ENCODE data around the gene LHX1.

LHX1 gene

GRCh38 chr17:36910513-36910912 is 26.8 kb upstream of the LHX1 start:
- ATAC-seq = no peak
- no peak for TF ChIP-seq GLIS3 (CRISPR knock-in tag; IDR thresholded peaks at IDR 0.05)
- no peak for TF ChIP-seq CSRNP3 (CRISPR knock-in tag; IDR thresholded peaks at IDR 0.05)
- TF ChIP-seq, protein P1, sequence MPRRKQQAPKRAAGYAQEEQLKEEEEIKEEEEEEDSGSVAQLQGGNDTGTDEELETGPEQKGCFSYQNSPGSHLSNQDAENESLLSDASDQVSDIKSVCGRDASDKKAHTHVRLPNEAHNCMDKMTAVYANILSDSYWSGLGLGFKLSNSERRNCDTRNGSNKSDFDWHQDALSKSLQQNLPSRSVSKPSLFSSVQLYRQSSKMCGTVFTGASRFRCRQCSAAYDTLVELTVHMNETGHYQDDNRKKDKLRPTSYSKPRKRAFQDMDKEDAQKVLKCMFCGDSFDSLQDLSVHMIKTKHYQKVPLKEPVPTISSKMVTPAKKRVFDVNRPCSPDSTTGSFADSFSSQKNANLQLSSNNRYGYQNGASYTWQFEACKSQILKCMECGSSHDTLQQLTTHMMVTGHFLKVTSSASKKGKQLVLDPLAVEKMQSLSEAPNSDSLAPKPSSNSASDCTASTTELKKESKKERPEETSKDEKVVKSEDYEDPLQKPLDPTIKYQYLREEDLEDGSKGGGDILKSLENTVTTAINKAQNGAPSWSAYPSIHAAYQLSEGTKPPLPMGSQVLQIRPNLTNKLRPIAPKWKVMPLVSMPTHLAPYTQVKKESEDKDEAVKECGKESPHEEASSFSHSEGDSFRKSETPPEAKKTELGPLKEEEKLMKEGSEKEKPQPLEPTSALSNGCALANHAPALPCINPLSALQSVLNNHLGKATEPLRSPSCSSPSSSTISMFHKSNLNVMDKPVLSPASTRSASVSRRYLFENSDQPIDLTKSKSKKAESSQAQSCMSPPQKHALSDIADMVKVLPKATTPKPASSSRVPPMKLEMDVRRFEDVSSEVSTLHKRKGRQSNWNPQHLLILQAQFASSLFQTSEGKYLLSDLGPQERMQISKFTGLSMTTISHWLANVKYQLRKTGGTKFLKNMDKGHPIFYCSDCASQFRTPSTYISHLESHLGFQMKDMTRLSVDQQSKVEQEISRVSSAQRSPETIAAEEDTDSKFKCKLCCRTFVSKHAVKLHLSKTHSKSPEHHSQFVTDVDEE (CRISPR knock-in tag; IDR thresholded peaks at IDR 0.05) = no peak
- TF ChIP-seq ISL1 (CRISPR knock-in tag; IDR thresholded peaks at IDR 0.05) = no peak
- TF ChIP-seq, protein P2, sequence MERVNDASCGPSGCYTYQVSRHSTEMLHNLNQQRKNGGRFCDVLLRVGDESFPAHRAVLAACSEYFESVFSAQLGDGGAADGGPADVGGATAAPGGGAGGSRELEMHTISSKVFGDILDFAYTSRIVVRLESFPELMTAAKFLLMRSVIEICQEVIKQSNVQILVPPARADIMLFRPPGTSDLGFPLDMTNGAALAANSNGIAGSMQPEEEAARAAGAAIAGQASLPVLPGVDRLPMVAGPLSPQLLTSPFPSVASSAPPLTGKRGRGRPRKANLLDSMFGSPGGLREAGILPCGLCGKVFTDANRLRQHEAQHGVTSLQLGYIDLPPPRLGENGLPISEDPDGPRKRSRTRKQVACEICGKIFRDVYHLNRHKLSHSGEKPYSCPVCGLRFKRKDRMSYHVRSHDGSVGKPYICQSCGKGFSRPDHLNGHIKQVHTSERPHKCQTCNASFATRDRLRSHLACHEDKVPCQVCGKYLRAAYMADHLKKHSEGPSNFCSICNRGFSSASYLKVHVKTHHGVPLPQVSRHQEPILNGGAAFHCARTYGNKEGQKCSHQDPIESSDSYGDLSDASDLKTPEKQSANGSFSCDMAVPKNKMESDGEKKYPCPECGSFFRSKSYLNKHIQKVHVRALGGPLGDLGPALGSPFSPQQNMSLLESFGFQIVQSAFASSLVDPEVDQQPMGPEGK (CRISPR knock-in tag; IDR thresholded peaks at IDR 0.05; ENCODE audit: borderline replicate concordance) = no peak
- TF ChIP-seq ZNF70 (CRISPR knock-in tag; IDR thresholded peaks at IDR 0.05) = no peak
- TF ChIP-seq ZNF565 (CRISPR knock-in tag; conservative IDR thresholded peaks at IDR 0.05; ENCODE audit: low read depth) = no peak
- TF ChIP-seq TCF4 (CRISPR knock-in tag; IDR thresholded peaks at IDR 0.05; ENCODE audit: borderline replicate concordance) = no peak
- no peak for TF ChIP-seq BACH2 (CRISPR knock-in tag; IDR thresholded peaks at IDR 0.05; ENCODE audit: borderline replicate concordance)

DNA sequence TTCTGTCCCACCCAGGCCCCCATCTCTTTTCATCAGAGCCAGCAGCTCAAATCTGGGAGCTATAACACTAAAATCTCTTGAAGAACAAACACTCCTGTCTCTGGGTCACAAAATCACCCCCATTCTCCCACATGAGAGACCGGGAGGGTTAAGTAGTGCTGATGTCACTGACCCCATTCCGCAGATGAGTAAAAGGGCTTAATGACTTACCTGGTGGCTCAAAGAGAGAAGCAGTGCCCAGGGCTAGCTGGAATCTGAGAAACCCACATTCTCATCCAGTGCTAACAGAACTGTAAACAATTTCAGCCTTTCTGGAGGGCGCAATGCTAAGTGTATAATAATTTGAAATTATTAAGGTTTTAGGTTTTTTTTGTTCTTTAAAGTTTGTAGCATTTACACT is 26.3 kb upstream of the LHX1 start:
- ATAC-seq = no peak

DNA sequence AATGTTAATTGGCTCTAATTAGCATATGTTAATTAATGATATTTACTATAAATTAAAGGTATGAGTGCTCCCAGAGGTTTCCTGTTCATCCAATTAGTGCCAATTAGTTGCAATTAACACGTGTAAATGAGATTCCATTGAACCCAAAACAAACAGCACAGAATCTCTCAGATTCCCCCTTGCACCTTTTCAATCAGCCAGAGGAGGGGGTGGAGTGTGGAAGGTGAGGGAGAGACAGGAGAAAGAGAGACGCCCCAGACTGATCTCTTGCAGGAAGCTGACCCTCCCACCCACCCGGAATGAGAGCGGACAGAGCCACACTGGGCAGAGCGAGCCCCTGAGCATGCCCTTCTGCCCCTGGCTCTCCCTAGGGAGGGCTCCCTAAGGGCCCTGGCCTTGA is 24.1 kb upstream of the LHX1 start:
- TF ChIP-seq, protein P1 (CRISPR knock-in tag; IDR thresholded peaks at IDR 0.05) = no peak
- TF ChIP-seq ISL1 (CRISPR knock-in tag; IDR thresholded peaks at IDR 0.05) (no peak), BACH2 (CRISPR knock-in tag; IDR thresholded peaks at IDR 0.05; ENCODE audit: borderline replicate concordance) (no peak), GLIS3 (CRISPR knock-in tag; IDR thresholded peaks at IDR 0.05) (no peak), CREB5 (CRISPR knock-in tag; IDR thresholded peaks at IDR 0.05; ENCODE audit: low read depth) (no peak), TCF4 (CRISPR knock-in tag; IDR thresholded peaks at IDR 0.05; ENCODE audit: borderline replicate concordance) (no peak), ZFP30 (CRISPR knock-in tag; IDR thresholded peaks at IDR 0.05) (no peak), PPARA (CRISPR knock-in tag; IDR thresholded peaks at IDR 0.05; ENCODE audit: borderline replicate concordance) (no peak), ZNF565 (CRISPR knock-in tag; conservative IDR thresholded peaks at IDR 0.05; ENCODE audit: low read depth) (no peak), ESRRG (CRISPR knock-in tag; IDR thresholded peaks at IDR 0.05) (no peak)
- no peak for ATAC-seq

More for the DNA sequence above, 26.3 kb upstream of the LHX1 start:
- TF ChIP-seq CREB5 (CRISPR knock-in tag; IDR thresholded peaks at IDR 0.05; ENCODE audit: low read depth) (no peak), TOX (CRISPR knock-in tag; IDR thresholded peaks at IDR 0.05; ENCODE audit: borderline replicate concordance) (no peak), ZNF70 (CRISPR knock-in tag; IDR thresholded peaks at IDR 0.05) (no peak)
